ENCODE measurements around the gene MYOG. TPM values are rescaled to one million over a fixed set of nuclear protein-coding genes. Genes with fewer than 3 reads are reported as not detected.

Gene MYOG
- total and polyA plus RNA-seq, 8 donors, result 0.13 TPM; not detected in 7

DNA sequence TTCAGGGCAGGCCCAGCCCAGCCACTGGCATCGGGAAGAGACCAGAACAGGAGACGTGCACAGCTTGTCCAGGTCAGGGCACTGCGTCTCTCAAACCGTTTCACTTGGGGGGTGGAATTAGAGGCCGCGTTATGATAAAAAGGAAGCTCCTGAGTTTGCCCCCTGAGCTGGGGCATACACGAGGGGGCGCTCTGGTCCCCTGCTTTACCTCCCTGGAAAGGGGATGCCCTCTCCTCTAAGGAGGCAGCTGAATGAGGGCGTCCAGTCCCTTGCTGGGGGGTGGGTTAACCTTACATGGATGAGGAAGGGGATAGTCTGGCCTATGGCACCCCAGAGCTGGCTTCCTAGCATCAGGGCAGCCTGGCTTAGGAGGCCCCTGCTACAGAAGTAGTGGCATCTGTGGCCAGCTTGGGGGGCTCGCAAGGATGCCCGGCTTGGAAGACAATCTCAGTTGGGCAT is 2.3 kb downstream of the MYOG start:
- TF ChIP-seq, protein P1, sequence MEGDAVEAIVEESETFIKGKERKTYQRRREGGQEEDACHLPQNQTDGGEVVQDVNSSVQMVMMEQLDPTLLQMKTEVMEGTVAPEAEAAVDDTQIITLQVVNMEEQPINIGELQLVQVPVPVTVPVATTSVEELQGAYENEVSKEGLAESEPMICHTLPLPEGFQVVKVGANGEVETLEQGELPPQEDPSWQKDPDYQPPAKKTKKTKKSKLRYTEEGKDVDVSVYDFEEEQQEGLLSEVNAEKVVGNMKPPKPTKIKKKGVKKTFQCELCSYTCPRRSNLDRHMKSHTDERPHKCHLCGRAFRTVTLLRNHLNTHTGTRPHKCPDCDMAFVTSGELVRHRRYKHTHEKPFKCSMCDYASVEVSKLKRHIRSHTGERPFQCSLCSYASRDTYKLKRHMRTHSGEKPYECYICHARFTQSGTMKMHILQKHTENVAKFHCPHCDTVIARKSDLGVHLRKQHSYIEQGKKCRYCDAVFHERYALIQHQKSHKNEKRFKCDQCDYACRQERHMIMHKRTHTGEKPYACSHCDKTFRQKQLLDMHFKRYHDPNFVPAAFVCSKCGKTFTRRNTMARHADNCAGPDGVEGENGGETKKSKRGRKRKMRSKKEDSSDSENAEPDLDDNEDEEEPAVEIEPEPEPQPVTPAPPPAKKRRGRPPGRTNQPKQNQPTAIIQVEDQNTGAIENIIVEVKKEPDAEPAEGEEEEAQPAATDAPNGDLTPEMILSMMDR (IDR thresholded peaks at IDR 0.05), result no peak
- H3K36me3 ChIP-seq, result no peaks in the 10 kb centered on the region
- no peaks in the 10 kb centered on the region for H3K4me1 ChIP-seq
- H3K27me3 ChIP-seq, result no peaks in the 10 kb centered on the region
- no peak for ATAC-seq
- DNase-seq, result no peak
- intact Hi-C loops (cut with DNase I), result no loop called here
- no peak overlapping the region for H3K27ac ChIP-seq
- H3K4me3 ChIP-seq, result no peak overlapping the region
- H3K9me3 ChIP-seq, result no peaks in the 10 kb centered on the region

DNA sequence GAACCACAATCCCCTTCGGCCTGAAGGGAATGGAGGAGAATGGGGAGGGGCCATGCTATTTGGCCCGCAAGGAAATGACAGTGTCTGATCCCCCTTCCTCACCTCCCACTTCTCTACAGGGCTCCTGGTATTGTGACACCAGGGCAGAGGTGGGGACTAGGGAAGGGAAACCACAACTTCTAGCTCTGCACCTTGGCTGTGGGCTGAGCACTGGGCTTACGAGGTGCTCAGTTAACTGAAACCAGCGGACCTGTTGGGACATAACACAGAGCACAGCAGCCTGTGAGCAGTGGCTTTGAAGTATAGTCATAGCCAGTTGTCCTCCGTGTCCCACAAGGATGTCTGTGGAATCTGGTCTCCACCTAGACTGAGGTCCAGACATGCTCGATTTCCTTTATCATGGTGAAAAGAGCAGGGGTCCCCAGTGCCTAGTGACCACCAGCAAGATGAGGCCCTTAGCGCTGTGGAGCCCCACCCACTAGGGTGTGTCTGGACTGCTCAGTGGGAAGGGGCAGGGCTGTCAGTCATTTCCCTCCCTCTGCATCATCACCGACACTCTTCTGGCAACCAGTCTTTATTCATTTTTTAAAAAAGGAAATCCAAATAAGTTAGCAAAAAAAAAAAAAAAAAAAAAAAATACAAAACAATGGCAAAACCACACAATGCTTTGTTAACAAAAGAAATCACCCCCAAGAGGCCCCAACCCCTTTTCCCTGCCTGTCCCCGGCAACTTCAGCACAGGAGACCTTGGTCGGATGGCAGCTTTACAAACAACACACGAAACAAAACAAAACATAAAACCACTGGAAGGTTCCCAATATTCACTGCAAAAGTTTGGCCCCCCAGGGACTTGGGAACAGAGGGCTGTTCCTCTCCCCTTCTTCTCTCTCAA is 3.0 kb downstream of the MYOG start:
- TF ChIP-seq, protein P1 (IDR thresholded peaks at IDR 0.05), result no peak
- H3K36me3 ChIP-seq, result no peaks in the 10 kb centered on the region
- DNase-seq (no peak), ATAC-seq (no peak)
- no peaks in the 10 kb centered on the region for H3K4me1 ChIP-seq
- intact Hi-C loops (cut with DNase I), result no loop called here
- no peaks in the 10 kb centered on the region for H3K9me3 ChIP-seq
- H3K4me3 ChIP-seq, result no peak overlapping the region
- H3K27ac ChIP-seq, result no peak overlapping the region
- H3K27me3 ChIP-seq, result peaks cover 0 to 2% of the 10 kb centered on the region in 2 donors

DNA sequence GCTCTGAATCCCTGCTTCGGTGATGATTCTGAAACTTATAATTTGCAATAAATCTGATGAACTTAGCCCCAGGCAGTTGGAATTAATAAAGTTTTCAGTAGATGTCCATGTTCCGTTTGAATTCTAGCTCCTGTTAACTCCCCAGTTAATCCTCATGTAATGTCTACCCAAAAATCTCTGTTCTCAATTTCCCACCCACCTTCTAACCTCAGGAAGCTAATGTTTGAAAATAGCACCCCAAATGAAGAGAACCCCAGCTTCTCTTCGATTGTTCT is 3.6 kb downstream of the MYOG start:
- Histone ChIP-seq H3K4me1 (no peaks in the 10 kb centered on the region), H3K27me3 (peaks cover 0 to 9% of the 10 kb centered on the region in 2 donors), H3K27ac (no peak overlapping the region), H3K9me3 (no peaks in the 10 kb centered on the region), H3K36me3 (no peaks in the 10 kb centered on the region), H3K4me3 (no peak overlapping the region)
- ATAC-seq (no peak), DNase-seq (no peak)
- TF ChIP-seq, protein P1 (IDR thresholded peaks at IDR 0.05), result no peak
- intact Hi-C loops (cut with DNase I), result no loop called here

DNA sequence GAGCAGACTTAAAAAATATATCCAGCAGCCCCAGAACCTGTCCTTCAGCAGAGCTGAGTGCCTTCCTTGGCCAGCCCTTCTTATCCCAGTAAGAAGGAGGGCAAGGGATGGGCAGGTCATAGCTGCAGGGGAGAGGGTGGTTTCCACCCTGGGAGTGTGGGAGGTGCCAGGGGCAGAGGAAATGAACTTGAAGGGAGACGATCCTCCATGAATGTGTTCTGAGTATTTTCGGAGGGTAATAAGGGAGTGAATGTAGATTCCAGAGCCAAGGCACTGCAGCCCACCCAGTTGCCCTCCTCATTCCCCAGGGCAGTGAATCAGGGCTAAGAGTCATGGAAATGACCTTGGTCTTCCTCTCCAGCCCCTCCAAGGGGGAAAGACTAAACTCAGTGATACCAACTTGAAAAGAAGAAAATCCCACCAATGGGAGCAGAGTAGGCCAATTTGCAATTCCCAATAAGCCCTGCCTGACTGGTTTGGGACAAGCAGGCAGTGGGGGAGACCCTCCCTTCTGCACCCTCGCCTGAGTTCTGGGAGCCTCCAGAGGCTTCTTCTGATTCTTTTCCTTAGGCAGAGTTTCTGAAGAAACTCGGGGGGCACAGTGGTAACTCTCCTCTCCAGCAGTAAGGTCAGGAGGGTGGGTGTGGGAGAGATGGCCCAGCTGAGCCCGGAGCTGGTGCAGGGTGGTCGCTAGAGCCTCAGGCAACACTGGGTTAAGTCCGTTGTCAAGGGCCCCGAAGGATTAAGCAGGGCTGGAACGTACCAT is 4.2 kb downstream of the MYOG start:
- intact Hi-C loops (cut with DNase I), result no loop called here
- Histone ChIP-seq H3K27ac (no peak overlapping the region), H3K9me3 (no peaks in the 10 kb centered on the region), H3K27me3 (peaks cover 0 to 13% of the 10 kb centered on the region in 2 donors), H3K36me3 (no peaks in the 10 kb centered on the region), H3K4me1 (no peaks in the 10 kb centered on the region), H3K4me3 (no peak overlapping the region)
- TF ChIP-seq, protein P1 (IDR thresholded peaks at IDR 0.05), result no peak
- ATAC-seq (peak; percentile 42), DNase-seq (no peak)

DNA sequence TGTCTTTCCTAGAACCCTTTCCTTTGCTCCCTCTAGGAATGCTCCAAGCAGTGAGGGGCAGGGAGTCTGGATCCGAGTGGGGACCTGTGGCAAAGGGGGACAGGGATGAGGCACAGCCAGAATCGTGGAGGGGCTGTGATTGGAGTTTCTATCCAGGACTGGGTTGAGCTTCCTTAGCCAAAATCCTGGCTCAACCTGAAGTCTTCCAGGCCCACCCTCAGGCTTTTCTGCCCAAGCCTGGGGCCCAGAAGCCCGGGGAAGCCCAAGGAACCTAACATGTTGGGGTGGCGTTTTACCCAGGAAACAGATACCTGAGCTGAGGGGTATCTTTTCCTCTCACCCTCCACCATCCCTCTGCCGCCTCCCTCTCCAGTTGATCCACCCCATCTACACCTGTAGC is 5.4 kb downstream of the MYOG start:
- H3K4me1 ChIP-seq, result peaks cover 0 to 10% of the 10 kb centered on the region in 2 donors
- H3K27ac ChIP-seq, result no peak overlapping the region
- no peak for ATAC-seq
- TF ChIP-seq, protein P1 (IDR thresholded peaks at IDR 0.05), result no peak
- no peak overlapping the region for H3K4me3 ChIP-seq
- H3K9me3 ChIP-seq, result no peaks in the 10 kb centered on the region
- no peaks in the 10 kb centered on the region for H3K36me3 ChIP-seq
- H3K27me3 ChIP-seq, result peaks cover 3 to 24% of the 10 kb centered on the region in 2 donors
- DNase-seq, result no peak
- intact Hi-C loops (cut with DNase I), result no loop called here

Data from left lung (tissue), 10 donors.